Breast epithelium (tissue), 3 donors: ENCODE data around the gene ELAVL1.

ENCODE experiments used
- POLR2A ChIP-seq: fragments of 450-650 bp; IDR thresholded peaks from one replicate; pipeline ENCODE4 v1.6.1; 2016; ENCODE audit warnings: antibody characterized with exemption, mild to moderate bottlenecking, moderate library complexity
- TF ChIP-seq, protein P1 (sequence below), 3 donors: fragments of 450-650 bp; IDR thresholded peaks; one replicate each; pipeline ENCODE4 v1.5.1; 2016 to 2017; ENCODE audit warnings: antibody characterized with exemption in 3 of 3, mild to moderate bottlenecking in 3 of 3, moderate library complexity in 3 of 3

GRCh38 chr19:7983995-7984837 is 21.2 kb downstream of the ELAVL1 start:
- no peak for TF ChIP-seq POLR2A
- TF ChIP-seq, protein P1, sequence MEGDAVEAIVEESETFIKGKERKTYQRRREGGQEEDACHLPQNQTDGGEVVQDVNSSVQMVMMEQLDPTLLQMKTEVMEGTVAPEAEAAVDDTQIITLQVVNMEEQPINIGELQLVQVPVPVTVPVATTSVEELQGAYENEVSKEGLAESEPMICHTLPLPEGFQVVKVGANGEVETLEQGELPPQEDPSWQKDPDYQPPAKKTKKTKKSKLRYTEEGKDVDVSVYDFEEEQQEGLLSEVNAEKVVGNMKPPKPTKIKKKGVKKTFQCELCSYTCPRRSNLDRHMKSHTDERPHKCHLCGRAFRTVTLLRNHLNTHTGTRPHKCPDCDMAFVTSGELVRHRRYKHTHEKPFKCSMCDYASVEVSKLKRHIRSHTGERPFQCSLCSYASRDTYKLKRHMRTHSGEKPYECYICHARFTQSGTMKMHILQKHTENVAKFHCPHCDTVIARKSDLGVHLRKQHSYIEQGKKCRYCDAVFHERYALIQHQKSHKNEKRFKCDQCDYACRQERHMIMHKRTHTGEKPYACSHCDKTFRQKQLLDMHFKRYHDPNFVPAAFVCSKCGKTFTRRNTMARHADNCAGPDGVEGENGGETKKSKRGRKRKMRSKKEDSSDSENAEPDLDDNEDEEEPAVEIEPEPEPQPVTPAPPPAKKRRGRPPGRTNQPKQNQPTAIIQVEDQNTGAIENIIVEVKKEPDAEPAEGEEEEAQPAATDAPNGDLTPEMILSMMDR (IDR thresholded peaks at IDR 0.05): no peak
